BLaER1 treated with 17β-estradiol and CSF1 and Interleukin-3, amounts not matched to agents 10 nM and 100 nM (cell line): Measurements from ENCODE around the gene SPAG16.

Experiments used
- H3K27ac ChIP-seq, 11 experiments: shearing (Covaris generic); formaldehyde crosslinking; 2 replicates each; pipeline ENCODE4 v1.8.1; 2022
- H3K27me3 ChIP-seq, 11 experiments: shearing (Covaris generic); formaldehyde crosslinking; 2 replicates each; pipeline ENCODE4 v1.8.1; 2022
- H3K36me3 ChIP-seq, 11 experiments: shearing (Covaris generic); formaldehyde crosslinking; 2 replicates each; pipeline ENCODE4 v1.8.1; 2022
- H3K4me1 ChIP-seq, 10 experiments: shearing (Covaris generic); formaldehyde crosslinking; 2 replicates each; pipeline ENCODE4 v1.8.1; 2022
- H3K4me2 ChIP-seq, 11 experiments: shearing (Covaris generic); formaldehyde crosslinking; 2 replicates each; pipeline ENCODE4 v1.8.1; 2022
- H3K4me3 ChIP-seq, 10 experiments: shearing (Covaris generic); formaldehyde crosslinking; 2 replicates each; pipeline ENCODE4 v1.8.1; 2022
- H3K9ac ChIP-seq, 11 experiments: shearing (Covaris generic); formaldehyde crosslinking; 2 replicates each; pipeline ENCODE4 v1.8.1; 2022
- H3K9me3 ChIP-seq, 11 experiments: shearing (Covaris generic); formaldehyde crosslinking; replicated peaks in 1 of 11; 2 replicates each; pipeline ENCODE4 v1.8.1; 2022
- H4K20me1 ChIP-seq, 11 experiments: shearing (Covaris generic); formaldehyde crosslinking; 2 replicates each; pipeline ENCODE4 v1.8.1; 2022
- Cebpa-rat ChIP-seq, 11 experiments: shearing (Covaris generic); IDR thresholded peaks; 2 replicates each; pipeline ENCODE4 v1.8.1; 2022

The SPAG16 gene

DNA sequence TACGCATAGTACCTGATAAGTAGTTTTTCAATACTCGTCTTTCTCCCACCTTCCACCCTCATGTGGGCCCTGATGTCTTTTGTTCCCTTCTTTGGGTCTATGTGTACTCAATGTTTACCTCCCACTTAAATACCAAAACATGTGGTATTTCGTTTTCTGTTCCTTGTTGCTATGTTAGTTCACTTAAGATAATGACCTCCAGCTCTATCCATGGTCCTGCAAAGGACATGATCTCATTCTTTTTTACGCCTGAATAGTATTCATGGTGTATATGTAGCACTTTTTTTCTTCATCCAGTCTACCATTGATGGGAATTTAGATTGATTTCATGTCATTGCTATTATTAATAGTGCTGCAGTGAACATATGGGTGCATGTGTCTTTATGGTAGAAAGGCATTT is 816.2 kb downstream of the SPAG16 start:
- Histone ChIP-seq H3K4me1 (peaks cover 13 to 23% (median 18%) of the 10 kb centered on the region in 10 experiments; a peak in 19 of 20 replicates), H4K20me1 (no peaks in the 10 kb centered on the region), H3K36me3 (no peaks in the 10 kb centered on the region), H3K27ac (no peak overlapping the region), H3K4me3 (no peak overlapping the region), H3K9ac (no peak overlapping the region), H3K4me2 (no peak overlapping the region), H3K9me3 (no peaks in the 10 kb centered on the region), H3K27me3 (no peaks in the 10 kb centered on the region)
- no peak for TF ChIP-seq Cebpa-rat (IDR thresholded peaks at IDR 0.05)

DNA sequence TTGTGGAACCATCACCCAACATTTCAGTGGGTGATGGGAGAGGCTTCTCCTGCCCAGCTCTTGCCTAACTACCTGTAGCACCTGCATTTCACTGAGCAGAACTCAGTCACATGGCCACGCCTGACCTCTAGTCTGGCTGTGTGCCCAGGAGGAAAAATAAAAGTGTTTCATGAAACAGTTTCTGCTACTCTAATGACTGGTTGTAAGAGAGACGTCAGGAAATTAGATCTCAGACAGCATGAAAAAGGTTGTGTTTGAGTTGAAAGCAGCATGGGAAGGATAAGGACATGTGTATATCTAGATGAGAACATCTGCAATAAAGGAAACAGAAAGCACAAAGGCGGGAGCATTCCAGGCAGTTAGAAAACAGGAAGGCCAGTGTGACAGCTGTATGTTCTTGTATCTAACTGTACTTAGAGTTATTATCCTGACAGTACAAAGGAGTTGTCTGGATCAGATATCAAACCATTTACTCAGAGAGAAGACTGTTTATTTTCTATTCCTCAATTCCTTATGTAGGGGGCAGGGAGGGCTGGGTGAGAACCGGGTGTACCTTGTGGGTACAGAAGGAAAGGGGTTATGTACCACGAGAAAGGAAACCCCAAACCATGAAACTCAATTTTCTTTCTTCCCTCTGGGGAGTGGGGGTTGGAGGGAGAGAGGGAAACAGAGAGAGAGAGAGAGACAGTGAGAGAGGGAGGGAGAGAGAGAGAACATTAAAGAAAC is 819.2 kb downstream of the SPAG16 start:
- Histone ChIP-seq H3K27me3 (no peaks in the 10 kb centered on the region), H3K36me3 (no peaks in the 10 kb centered on the region), H4K20me1 (no peaks in the 10 kb centered on the region), H3K4me1 (peaks cover 13 to 23% (median 18%) of the 10 kb centered on the region in 10 experiments; a peak in 19 of 20 replicates), H3K4me3 (no peak overlapping the region), H3K4me2 (peak overlapping the region; percentile 37 to 83 (median 60)), H3K27ac (peak overlapping the region in 3 of 11 experiments; percentile 17 to 57 (median 17); a peak in 3 of 22 replicates), H3K9ac (peak overlapping the region in 2 of 11 experiments; percentile 21 to 24; a peak in 1 of 22 replicates), H3K9me3 (no peaks in the 10 kb centered on the region)
- TF ChIP-seq Cebpa-rat (IDR thresholded peaks at IDR 0.05): no peak

DNA sequence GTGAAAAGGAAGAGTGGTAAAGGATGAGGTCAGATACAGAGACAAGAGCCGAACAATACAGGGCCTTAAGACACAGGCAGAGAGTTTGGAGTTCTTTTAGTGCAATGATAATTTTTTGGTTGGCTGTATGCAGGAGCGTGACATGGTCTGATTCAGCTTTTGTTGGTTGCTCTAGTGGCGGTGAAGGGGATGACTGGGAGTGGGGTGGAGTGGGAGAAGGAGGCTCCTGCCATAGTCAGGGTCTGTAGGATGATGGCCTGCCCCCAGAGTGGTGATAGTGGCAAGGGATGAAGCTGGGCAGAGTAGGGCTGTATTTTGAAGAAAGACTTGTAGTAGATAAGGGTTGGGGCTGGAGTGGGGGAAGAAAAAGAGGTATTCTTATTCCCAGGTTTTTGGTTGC is 820.0 kb downstream of the SPAG16 start:
- peaks cover 13 to 23% (median 18%) of the 10 kb centered on the region in 10 experiments; a peak in 19 of 20 replicates for H3K4me1 ChIP-seq
- H3K9ac ChIP-seq: no peak overlapping the region
- no peaks in the 10 kb centered on the region for H4K20me1 ChIP-seq
- H3K4me3 ChIP-seq: no peak overlapping the region
- H3K36me3 ChIP-seq: no peaks in the 10 kb centered on the region
- no peaks in the 10 kb centered on the region for H3K27me3 ChIP-seq
- H3K9me3 ChIP-seq: no peaks in the 10 kb centered on the region
- no peak overlapping the region for H3K27ac ChIP-seq
- no peak for TF ChIP-seq Cebpa-rat (IDR thresholded peaks at IDR 0.05)
- H3K4me2 ChIP-seq: peak overlapping the region; percentile 37 to 83 (median 60)

DNA sequence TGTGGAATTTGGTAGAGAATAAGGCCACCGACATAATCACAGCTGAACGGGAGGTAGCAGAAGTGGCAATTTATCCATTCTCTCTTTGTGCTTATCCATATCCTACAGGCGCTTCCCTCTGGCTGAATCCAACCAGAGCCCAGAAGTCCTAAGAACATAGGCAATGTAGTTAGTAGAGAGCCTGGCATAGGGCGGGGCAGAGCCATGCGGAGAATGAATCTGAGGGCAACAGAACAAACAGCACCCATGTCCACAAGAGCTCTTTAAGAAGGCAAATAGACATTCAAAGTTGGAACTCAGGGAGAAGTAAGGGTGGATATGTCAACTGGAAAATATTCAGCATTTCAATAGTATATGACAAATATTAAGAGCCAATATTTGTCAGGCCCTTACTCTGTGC is 820.7 kb downstream of the SPAG16 start:
- Histone ChIP-seq H3K9ac (no peak overlapping the region), H3K9me3 (no peaks in the 10 kb centered on the region), H3K27me3 (no peaks in the 10 kb centered on the region), H3K36me3 (no peaks in the 10 kb centered on the region), H3K27ac (no peak overlapping the region), H3K4me3 (no peak overlapping the region), H3K4me1 (peaks cover 13 to 23% (median 18%) of the 10 kb centered on the region in 10 experiments; a peak in 19 of 20 replicates), H4K20me1 (no peaks in the 10 kb centered on the region), H3K4me2 (peak overlapping the region in 2 of 11 experiments; percentile 75 to 78; a peak in 2 of 22 replicates)
- TF ChIP-seq Cebpa-rat (IDR thresholded peaks at IDR 0.05): no peak

DNA sequence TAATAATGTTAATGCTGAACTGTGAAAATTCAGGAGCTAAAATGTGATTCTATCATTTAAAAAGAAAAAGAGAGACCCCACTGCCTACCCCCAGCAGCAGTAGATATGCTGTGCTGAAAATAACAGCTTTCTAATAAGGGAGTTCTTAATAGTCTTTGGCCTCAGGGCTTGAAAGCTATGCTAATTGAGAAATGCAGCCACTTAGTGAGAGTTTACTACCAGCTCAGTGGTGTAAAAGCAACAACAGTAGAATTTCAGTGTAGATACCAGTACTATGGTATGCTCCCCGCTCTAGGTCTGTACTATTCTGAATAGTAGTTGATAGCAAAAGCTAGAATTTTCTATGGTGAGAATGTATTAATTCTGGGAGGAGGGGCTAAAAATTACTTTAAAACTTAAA is 823.5 kb downstream of the SPAG16 start:
- H3K27ac ChIP-seq: no peak overlapping the region
- no peak overlapping the region for H3K4me3 ChIP-seq
- H3K36me3 ChIP-seq: no peaks in the 10 kb centered on the region
- no peaks in the 10 kb centered on the region for H3K27me3 ChIP-seq
- H3K9me3 ChIP-seq: no peaks in the 10 kb centered on the region
- no peak overlapping the region for H3K4me2 ChIP-seq
- TF ChIP-seq Cebpa-rat (IDR thresholded peaks at IDR 0.05): no peak
- no peaks in the 10 kb centered on the region for H4K20me1 ChIP-seq
- H3K9ac ChIP-seq: no peak overlapping the region
- H3K4me1 ChIP-seq: peaks cover 13 to 22% (median 17%) of the 10 kb centered on the region in 10 experiments; a peak in 19 of 20 replicates

DNA sequence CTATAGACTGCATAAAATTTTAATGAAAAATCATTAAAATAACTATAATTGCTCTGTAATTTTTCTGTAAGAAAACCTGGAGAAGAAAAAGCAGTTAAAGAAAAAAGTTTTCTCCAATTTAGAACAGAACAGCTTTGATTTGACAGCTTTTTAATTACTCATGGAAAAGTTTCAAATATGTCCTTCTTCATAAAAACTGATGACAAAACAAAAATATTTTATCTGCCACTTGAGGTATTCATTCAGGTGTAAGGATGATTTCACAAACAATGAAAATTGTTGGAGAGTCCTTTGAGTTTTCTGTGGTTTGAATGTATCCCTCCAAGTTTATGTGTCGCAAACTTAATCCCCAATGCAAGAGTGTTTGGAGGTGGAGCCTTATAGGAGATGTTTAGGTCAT is 824.3 kb downstream of the SPAG16 start:
- H3K4me3 ChIP-seq: no peak overlapping the region

DNA sequence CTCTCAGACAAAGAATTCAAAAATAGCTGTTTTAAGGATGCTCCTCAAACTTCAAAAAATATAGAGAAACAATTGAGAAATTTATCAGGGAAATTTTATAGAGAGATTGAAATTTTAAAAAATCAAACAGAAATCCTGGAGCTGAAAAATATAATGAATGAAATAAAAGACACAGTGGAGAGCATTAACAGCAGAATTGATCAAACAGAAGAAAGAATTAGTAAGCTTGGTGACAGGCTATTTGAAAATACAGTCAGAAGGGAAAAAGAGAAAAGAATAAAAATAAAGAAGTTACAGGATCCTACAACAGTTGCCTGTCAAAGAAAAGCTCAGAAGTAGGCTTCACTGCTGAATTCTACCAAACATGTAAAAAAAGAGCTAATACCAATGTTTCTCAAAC is 832.8 kb downstream of the SPAG16 start:
- H3K4me2 ChIP-seq: no peak overlapping the region
- no peak overlapping the region for H3K27ac ChIP-seq
- H3K27me3 ChIP-seq: no peaks in the 10 kb centered on the region
- no peaks in the 10 kb centered on the region for H3K4me1 ChIP-seq
- H4K20me1 ChIP-seq: no peaks in the 10 kb centered on the region
- TF ChIP-seq Cebpa-rat (IDR thresholded peaks at IDR 0.05): no peak
- no peak overlapping the region for H3K4me3 ChIP-seq
- H3K9me3 ChIP-seq: peaks cover 21 to 32% (median 29%) of the 10 kb centered on the region in 11 experiments
- H3K9ac ChIP-seq: no peak overlapping the region
- no peaks in the 10 kb centered on the region for H3K36me3 ChIP-seq

More for the DNA sequence above, 824.3 kb downstream of the SPAG16 start:
- Histone ChIP-seq H3K9ac (no peak overlapping the region), H3K4me2 (no peak overlapping the region), H3K9me3 (no peaks in the 10 kb centered on the region), H3K27me3 (no peaks in the 10 kb centered on the region), H3K4me1 (peaks cover 6 to 13% (median 9%) of the 10 kb centered on the region in 10 experiments; a peak in 19 of 20 replicates), H3K27ac (no peak overlapping the region), H3K36me3 (no peaks in the 10 kb centered on the region), H4K20me1 (no peaks in the 10 kb centered on the region)
- TF ChIP-seq Cebpa-rat (IDR thresholded peaks at IDR 0.05): no peak

DNA sequence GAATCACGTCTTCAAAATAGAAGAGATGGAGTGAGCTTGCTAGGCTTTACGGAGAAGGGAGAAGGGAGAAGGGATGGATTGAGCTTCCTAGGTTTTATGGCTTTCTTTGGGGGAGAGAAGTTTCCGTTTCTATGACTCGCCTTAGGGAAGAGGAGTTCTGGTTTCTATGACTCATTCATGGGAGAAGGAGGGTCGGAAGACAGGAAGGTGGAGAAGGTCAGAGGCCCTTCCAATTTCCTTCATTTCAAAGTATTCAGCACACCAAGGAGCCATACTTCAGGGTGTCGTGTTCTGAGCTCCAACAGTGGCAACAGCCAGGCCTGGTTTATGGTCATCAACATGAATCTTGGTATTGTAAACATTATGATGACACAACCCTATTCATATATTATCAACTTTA is 841.9 kb downstream of the SPAG16 start:
- H3K9me3 ChIP-seq: no peaks in the 10 kb centered on the region
- H3K4me3 ChIP-seq: no peak overlapping the region
- H3K4me1 ChIP-seq: no peaks in the 10 kb centered on the region
- no peak for TF ChIP-seq Cebpa-rat (IDR thresholded peaks at IDR 0.05)
- no peak overlapping the region for H3K27ac ChIP-seq
- no peak overlapping the region for H3K4me2 ChIP-seq
- no peak overlapping the region for H3K9ac ChIP-seq
- H3K27me3 ChIP-seq: no peaks in the 10 kb centered on the region
- no peaks in the 10 kb centered on the region for H4K20me1 ChIP-seq
- no peaks in the 10 kb centered on the region for H3K36me3 ChIP-seq

DNA sequence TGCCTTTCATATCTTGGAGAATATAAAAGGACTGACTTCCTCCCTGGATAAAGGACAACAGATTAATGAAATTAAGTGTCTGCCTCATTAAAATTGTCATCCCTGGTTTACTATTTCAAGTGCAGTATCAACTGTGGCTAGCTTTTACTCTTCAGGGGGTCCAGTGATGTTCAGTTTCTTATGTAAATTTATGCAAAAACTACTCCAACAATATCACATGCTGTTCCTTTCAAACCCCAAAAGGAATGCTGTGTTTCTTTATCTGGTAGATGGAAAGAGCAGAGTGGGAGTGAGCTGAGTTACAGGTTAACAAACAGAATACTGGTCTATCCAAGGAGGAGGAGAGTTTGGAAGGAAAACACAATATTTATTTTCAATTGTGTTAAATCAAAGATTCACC is 842.9 kb downstream of the SPAG16 start:
- H3K9ac ChIP-seq: no peak overlapping the region
- no peak overlapping the region for H3K4me3 ChIP-seq
- no peaks in the 10 kb centered on the region for H3K27me3 ChIP-seq

DNA sequence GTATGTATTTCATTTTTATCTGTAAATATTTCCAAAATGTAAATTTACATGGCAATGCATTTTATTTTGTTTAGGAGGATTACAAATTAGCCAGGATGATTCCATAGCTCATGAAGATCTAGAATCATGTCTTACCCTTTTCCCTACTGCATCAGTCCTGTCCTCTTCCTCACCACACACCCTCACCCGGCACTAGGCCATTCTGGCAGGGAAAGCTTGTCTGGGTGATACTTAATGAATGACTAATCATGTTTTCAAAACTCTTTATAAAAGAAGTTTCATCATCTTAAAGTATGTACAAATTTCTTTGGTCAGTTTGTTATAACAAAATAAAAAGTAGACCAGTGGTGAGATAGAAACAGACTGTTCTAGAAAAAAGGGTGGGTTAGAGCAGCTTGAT is 843.3 kb downstream of the SPAG16 start:
- Histone ChIP-seq H3K4me2 (no peak overlapping the region), H3K27ac (no peak overlapping the region), H3K9ac (no peak overlapping the region), H3K4me1 (no peaks in the 10 kb centered on the region), H4K20me1 (no peaks in the 10 kb centered on the region), H3K27me3 (no peaks in the 10 kb centered on the region), H3K9me3 (no peaks in the 10 kb centered on the region), H3K4me3 (no peak overlapping the region), H3K36me3 (no peaks in the 10 kb centered on the region)
- TF ChIP-seq Cebpa-rat (IDR thresholded peaks at IDR 0.05): no peak

More for the DNA sequence above, 842.9 kb downstream of the SPAG16 start:
- Histone ChIP-seq H3K36me3 (no peaks in the 10 kb centered on the region), H4K20me1 (no peaks in the 10 kb centered on the region), H3K4me2 (no peak overlapping the region), H3K9me3 (no peaks in the 10 kb centered on the region), H3K27ac (no peak overlapping the region), H3K4me1 (no peaks in the 10 kb centered on the region)
- no peak for TF ChIP-seq Cebpa-rat (IDR thresholded peaks at IDR 0.05)
